Measurements from ENCODE around the gene PRPF31. TPM values are rescaled to one million over a fixed set of nuclear protein-coding genes. Genes with fewer than 3 reads are reported as not detected.

Gene PRPF31
- polyA plus RNA-seq, 1 donor (not counting 4 experiments of a cell fraction or from before 2014, with no cell fraction given): 42.2 TPM

- no peaks in the 10 kb centered on the region for H3K27me3 ChIP-seq (ENCODE audit: control insufficient read depth, extremely low read depth, insufficient read depth, low read length)
- dilution Hi-C loops (cut with MboI; ENCODE audit: extremely low pct_ligation_motif_present, low sequenced_read_pairs): no loop called here
- no peak for FAIRE-seq
- no peak overlapping the region for H3K4me3 ChIP-seq (ENCODE audit: control insufficient read depth in 2 of 3, extremely low read depth in 1 of 3, insufficient read depth in 2 of 3, low read depth in 1 of 3, low read length in 3 of 3)
- no peak overlapping the region for H2AFZ ChIP-seq (ENCODE audit: control insufficient read depth, low read length)
- H3K4me2 ChIP-seq (ENCODE audit: control insufficient read depth, extremely low read depth, insufficient read depth, low read depth, low read length): no peak overlapping the region
- no peak overlapping the region for H3K9ac ChIP-seq (ENCODE audit: control insufficient read depth, extremely low read depth, insufficient read depth, low read length)
- no peaks in the 10 kb centered on the region for H3K9me1 ChIP-seq (ENCODE audit: control insufficient read depth, extremely low read depth, insufficient read depth, low read length)
- H3K36me3 ChIP-seq (ENCODE audit: control insufficient read depth in 2 of 2, extremely low read depth in 1 of 2, insufficient read depth in 2 of 2, low read length in 2 of 2): peaks cover 27 to 35% of the 10 kb centered on the region in 2 experiments
- no peak for TF ChIP-seq EZH2 (IDR thresholded peaks at IDR 0.05; ENCODE audit: low read length)
- no peak for TF ChIP-seq CTCF (optimal IDR thresholded peaks at IDR 0.05 in 1 of 3, IDR thresholded peaks at IDR 0.05 in 1 of 3, conservative IDR thresholded peaks at IDR 0.05 in 1 of 3; ENCODE audit: extremely low read depth in 1 of 3, insufficient read depth in 2 of 3, low read length in 3 of 3)
- no peaks in the 10 kb centered on the region for H3K9me3 ChIP-seq (ENCODE audit: control insufficient read depth, low read depth, low read length)
- peaks cover 5% of the 10 kb centered on the region for H4K20me1 ChIP-seq (ENCODE audit: control insufficient read depth, extremely low read depth, insufficient read depth, low read length)
- peaks cover 22% of the 10 kb centered on the region for H3K4me1 ChIP-seq (ENCODE audit: control insufficient read depth, extremely low read depth, insufficient read depth, low read length)
- DNase-seq (ENCODE audit: low read depth, low spot score): no peak
- H3K27ac ChIP-seq (ENCODE audit: control insufficient read depth, insufficient read depth, low read length): no peak overlapping the region
- peaks cover 7% of the 10 kb centered on the region for H3K79me2 ChIP-seq (ENCODE audit: control insufficient read depth, insufficient read depth, low read length)
These were observed 41.4 kb downstream of the PRPF31 start for GRCh38 chr19:54156953-54157352.

- Histone ChIP-seq H3K79me2 (ENCODE audit: control insufficient read depth, insufficient read depth, low read length) (peaks cover 7% of the 10 kb centered on the region), H3K4me1 (ENCODE audit: control insufficient read depth, extremely low read depth, insufficient read depth, low read length) (peaks cover 24% of the 10 kb centered on the region), H3K27ac (ENCODE audit: control insufficient read depth, insufficient read depth, low read length) (peak overlapping the region; percentile 90), H4K20me1 (ENCODE audit: control insufficient read depth, extremely low read depth, insufficient read depth, low read length) (peaks cover 5% of the 10 kb centered on the region), H3K27me3 (ENCODE audit: control insufficient read depth, extremely low read depth, insufficient read depth, low read length) (no peaks in the 10 kb centered on the region), H3K9me1 (ENCODE audit: control insufficient read depth, extremely low read depth, insufficient read depth, low read length) (no peaks in the 10 kb centered on the region), H3K4me3 (ENCODE audit: control insufficient read depth in 2 of 3, extremely low read depth in 1 of 3, insufficient read depth in 2 of 3, low read depth in 1 of 3, low read length in 3 of 3) (peak overlapping the region; percentile 57 to 95 (median 85)), H3K9me3 (ENCODE audit: control insufficient read depth, low read depth, low read length) (no peaks in the 10 kb centered on the region), H3K9ac (ENCODE audit: control insufficient read depth, extremely low read depth, insufficient read depth, low read length) (peak overlapping the region; percentile 92), H2AFZ (ENCODE audit: control insufficient read depth, low read length) (peak overlapping the region; percentile 89), H3K36me3 (ENCODE audit: control insufficient read depth in 2 of 2, extremely low read depth in 1 of 2, insufficient read depth in 2 of 2, low read length in 2 of 2) (peaks cover 17 to 21% of the 10 kb centered on the region in 2 experiments), H3K4me2 (ENCODE audit: control insufficient read depth, extremely low read depth, insufficient read depth, low read depth, low read length) (peak overlapping the region; percentile 98)
- TF ChIP-seq CTCF (optimal IDR thresholded peaks at IDR 0.05 in 1 of 3, IDR thresholded peaks at IDR 0.05 in 1 of 3, conservative IDR thresholded peaks at IDR 0.05 in 1 of 3; ENCODE audit: extremely low read depth in 1 of 3, insufficient read depth in 2 of 3, low read length in 3 of 3) (peak in 1 of 3 experiments; percentile 8), EZH2 (IDR thresholded peaks at IDR 0.05; ENCODE audit: low read length) (no peak)
- dilution Hi-C loops (cut with MboI; ENCODE audit: extremely low pct_ligation_motif_present, low sequenced_read_pairs): no loop called here
- FAIRE-seq: peak; percentile 64
- DNase-seq (ENCODE audit: low read depth, low spot score): no peak
These were observed 43.3 kb downstream of the PRPF31 start for GRCh38 chr19:54158812-54159351.

All from keratinocyte (primary cell).